ENCODE measurements around the gene CNDP2.

Gene CNDP2

GRCh38 chr18:74571895-74572680, 75.9 kb downstream of the CNDP2 start:
- DNase-seq (ENCODE audit: low spot score) = no peak

DNA sequence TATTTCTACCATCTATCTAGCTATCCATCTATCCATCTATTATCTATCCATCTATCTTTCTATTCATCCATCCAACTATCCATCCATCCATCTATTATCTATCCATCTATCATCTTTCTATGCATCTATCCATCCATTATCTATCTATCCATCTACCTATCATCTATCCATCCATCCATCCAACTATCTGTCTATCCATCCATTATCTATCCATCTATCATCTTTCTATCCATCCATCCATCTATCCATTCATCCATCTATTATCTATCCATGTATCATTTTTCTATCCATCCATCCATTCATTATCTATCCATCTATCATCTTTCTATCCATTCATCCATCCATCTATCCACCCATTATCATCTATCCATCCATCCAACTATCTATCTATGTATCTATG, 76.9 kb downstream of the CNDP2 start:
- DNase-seq (ENCODE audit: low spot score) = no peak

Measured in CD4-positive, alpha-beta T cell treated with Interleukin-6 at 100 ng/mL for 8 hours (primary cell).